Mucosa of descending colon (tissue), 3 donors: Measurements from ENCODE around the gene GAK. TPM values are rescaled to one million over a fixed set of nuclear protein-coding genes. Genes with fewer than 3 reads are reported as not detected.
"Not testable (repeated sequence)": the region's sequence is repeated elsewhere in the genome, so short reads cannot be mapped to it uniquely, and the experiment has no call there.

Experiments
- ATAC-seq: fragments of 200-7000 bp; cut with Tn5 transposase; one replicate; pipeline ENCODE4 v1.9.1; 2020; ENCODE audit warnings: mild to moderate bottlenecking, moderate library complexity
- DNase-seq, 3 donors: peaks; one replicate each; pipeline ENCODE4 v3.0.0-alpha.2; 2020
- H3K36me3 ChIP-seq: fragments of 200-600 bp; one replicate; pipeline ENCODE4 v1.8.0; 2021; ENCODE audit warnings: low read depth, mild to moderate bottlenecking
- H3K4me1 ChIP-seq: fragments of 200-600 bp; one replicate; pipeline ENCODE4 v1.8.0; 2021; ENCODE audit warnings: low read depth, mild to moderate bottlenecking
- H3K4me3 ChIP-seq: fragments of 200-600 bp; one replicate; pipeline ENCODE4 v1.8.0; 2021; ENCODE audit warnings: mild to moderate bottlenecking
- H3K9me3 ChIP-seq: fragments of 200-600 bp; one replicate; pipeline ENCODE4 v1.8.0; 2021; ENCODE audit warnings: mild to moderate bottlenecking
- intact Hi-C, 2 donors: fragments of 100-400 bp; cut with DNase I in 1 of 2; cut with micrococcal nuclease in 1 of 2; formaldehyde crosslinking; loops; one replicate each; pipeline versions ENCODE4 v1.11.0 to v1.11.1; 2022; cut with DNase I, micrococcal nuclease
- total RNA-seq, 3 donors: library from RNA; stranded (reverse); fragmentation: NEBNext Ultra II Directional in 2 of 3; extraction: Animal tissue kit (Norgen Biotek cat#: 25700) in 2 of 3; gene quantifications; one replicate each; pipeline versions ENCODE4 v1.2.1 to v1.2.4, GENCODE V29; 2021 to 2023
- TF ChIP-seq, protein P1 (sequence below): fragments of 200-600 bp; IDR thresholded peaks from one replicate; pipeline ENCODE4 v1.8.0; 2022; ENCODE audit warnings: antibody characterized with exemption, mild to moderate bottlenecking
- donor health status: DM: no; HTN: no; CAD: no; lungs with moderate emphysema.
- donor health status: DM: no; HTN: no; CAD: no.
- donor health status: DM: no; HTN: yes; CAD: no.

The GAK gene
- total RNA-seq, 3 donors from 2014 or later = 155 to 259 (median 244) TPM

GRCh38 chr4:926538-926937 lies 5.6 kb downstream of the GAK start:
- Histone ChIP-seq H3K9me3 (no peaks in the 10 kb centered on the region), H3K36me3 (no peaks in the 10 kb centered on the region), H3K4me1 (peaks cover 28% of the 10 kb centered on the region), H3K4me3 (no peak overlapping the region)
- TF ChIP-seq, protein P1, sequence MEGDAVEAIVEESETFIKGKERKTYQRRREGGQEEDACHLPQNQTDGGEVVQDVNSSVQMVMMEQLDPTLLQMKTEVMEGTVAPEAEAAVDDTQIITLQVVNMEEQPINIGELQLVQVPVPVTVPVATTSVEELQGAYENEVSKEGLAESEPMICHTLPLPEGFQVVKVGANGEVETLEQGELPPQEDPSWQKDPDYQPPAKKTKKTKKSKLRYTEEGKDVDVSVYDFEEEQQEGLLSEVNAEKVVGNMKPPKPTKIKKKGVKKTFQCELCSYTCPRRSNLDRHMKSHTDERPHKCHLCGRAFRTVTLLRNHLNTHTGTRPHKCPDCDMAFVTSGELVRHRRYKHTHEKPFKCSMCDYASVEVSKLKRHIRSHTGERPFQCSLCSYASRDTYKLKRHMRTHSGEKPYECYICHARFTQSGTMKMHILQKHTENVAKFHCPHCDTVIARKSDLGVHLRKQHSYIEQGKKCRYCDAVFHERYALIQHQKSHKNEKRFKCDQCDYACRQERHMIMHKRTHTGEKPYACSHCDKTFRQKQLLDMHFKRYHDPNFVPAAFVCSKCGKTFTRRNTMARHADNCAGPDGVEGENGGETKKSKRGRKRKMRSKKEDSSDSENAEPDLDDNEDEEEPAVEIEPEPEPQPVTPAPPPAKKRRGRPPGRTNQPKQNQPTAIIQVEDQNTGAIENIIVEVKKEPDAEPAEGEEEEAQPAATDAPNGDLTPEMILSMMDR = no peak
- ATAC-seq (no peak), DNase-seq (peak in 1 of 3 donors; percentile 69)
- intact Hi-C loops = no loop called here

DNA sequence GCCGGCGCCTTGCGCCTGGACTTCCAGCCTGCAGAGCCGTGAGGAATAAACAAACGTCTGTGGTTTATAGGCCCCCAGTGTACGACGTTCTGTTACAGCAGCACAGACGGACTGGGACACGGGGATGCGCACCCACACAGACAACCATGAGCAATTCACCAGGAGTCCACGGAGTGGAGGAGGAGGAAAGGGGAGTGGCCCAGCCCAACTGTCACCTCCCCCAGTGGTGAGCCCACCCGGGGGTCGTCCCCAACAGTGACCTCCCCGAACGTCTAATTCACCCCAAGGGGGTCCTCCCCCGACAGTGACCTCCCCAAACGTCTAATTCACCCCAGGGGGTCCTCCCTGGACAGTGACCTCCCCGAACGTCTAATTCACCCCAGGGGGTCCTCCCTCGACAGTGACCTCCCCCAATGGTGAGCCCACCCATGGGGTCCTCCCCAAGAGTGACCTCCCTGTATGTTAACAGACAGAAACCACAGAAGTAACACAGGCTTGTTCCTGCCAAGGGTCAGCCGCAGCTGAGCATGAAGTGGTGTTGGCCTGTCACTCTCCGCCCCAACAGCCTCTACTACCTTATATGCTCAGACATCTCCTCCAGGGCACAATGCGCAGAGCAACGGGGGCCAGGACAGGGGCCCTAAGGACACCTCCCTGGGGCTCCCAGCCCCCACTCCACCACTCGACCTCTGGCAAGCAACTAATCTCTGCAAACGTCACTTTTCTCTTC lies 6.2 kb downstream of the GAK start:
- no peak for ATAC-seq

DNA sequence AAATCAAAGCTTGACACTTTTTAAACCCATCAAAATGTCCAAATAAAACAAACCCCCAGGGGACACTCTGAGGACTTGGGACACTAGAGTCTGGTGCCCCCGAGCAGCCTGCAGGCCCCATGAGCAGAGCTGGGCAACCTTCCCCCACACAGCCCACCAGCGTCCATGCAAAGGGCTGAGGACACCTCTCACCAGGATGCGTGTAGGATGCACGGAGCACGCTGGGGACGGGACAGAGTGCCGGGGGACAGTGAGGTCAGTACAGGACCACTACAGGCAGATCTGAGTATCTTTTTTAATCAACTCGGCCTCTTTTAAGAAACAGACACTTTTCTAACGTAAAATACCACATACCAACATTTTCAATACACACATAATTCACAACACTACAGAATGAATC lies 6.9 kb downstream of the GAK start:
- no peak for DNase-seq
- Histone ChIP-seq H3K4me1 (peaks cover 18% of the 10 kb centered on the region), H3K4me3 (no peak overlapping the region), H3K9me3 (no peaks in the 10 kb centered on the region), H3K36me3 (no peaks in the 10 kb centered on the region)
- intact Hi-C loops = no loop called here
- no peak for ATAC-seq
- TF ChIP-seq, protein P1 = no peak

More for the DNA sequence above, 6.2 kb downstream of the GAK start:
- H3K36me3 ChIP-seq = no peaks in the 10 kb centered on the region
- H3K4me1 ChIP-seq = peaks cover 26% of the 10 kb centered on the region
- H3K4me3 ChIP-seq = no peak overlapping the region
- TF ChIP-seq, protein P1 = no peak
- no peak for DNase-seq
- no peaks in the 10 kb centered on the region for H3K9me3 ChIP-seq
- intact Hi-C loops = no loop called here

DNA sequence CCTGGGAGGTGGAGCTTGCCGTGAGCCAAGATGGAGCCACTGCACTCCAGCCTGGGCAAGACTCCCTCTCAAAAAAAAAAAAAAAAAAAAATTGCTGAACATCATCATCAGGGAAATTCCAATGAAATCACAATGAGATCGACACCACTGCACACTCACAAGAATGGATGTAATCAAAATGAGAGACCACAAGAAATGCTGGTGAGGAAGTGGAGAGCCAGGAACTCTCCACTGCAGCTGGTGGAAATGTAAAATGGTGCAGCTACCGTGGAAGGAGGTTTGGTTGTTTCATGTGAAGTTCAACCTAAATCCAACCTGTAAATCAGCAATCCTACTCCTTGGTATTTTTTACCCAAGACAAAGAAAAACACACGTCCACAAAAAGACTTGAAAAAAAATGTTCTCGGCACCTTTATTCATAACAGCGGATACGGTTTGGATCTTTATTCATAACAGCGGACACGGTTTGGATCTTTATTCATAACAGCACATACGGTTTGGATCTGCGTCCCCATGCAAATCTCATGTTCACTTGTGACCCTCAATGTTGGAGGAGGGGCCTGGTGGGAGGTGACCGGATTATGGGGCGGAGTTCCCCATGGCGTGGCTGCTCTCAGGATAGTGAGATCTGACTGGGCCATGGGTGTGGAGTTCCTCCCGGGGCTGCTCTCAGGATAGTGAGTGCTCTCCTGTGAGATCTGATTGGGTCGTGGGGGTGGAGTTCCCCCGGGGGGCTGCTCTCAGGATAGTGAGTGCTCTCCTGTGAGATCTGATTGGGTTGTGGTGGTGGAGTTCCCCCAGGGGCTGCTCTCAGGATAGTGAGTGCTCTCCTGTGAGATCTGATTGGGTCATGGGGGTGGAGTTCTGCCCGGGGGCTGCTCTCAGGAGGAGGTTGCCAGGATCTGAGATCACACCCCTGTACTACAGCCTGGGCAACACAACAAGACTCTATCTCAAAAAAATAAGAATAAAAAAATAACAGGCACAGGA lies 7.7 kb downstream of the GAK start:
- intact Hi-C loops = no loop called here
- Histone ChIP-seq H3K9me3 (no peaks in the 10 kb centered on the region), H3K36me3 (no peaks in the 10 kb centered on the region), H3K4me3 (no peak overlapping the region), H3K4me1 (peaks cover 14% of the 10 kb centered on the region)
- peak; percentile 35 for ATAC-seq
- peak in 1 of 3 donors; percentile 55 for DNase-seq
- TF ChIP-seq, protein P1 = no peak

DNA sequence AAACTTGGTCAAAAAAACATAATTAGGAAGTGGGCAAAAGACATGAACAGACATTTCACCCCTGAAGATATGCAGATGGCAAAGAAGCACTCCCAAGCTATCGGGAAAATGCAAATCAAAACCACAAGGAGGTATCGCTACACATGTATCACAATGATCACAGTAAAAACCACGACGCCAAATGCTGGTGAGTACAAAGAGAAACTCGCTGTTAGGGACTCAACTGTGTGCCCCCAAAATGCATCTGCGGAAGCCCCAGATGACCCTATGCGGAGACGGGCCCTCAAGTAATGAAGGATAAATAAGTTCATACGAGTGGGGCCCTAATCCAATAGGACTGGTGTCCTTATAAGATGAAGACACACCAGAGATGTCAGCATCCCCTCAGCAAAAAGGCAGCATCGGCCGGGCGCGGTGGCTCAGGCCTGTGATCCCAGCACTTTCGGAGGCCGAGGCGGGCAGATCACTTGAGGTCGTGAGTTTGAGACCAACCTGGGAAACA lies 10.2 kb downstream of the GAK start:
- Histone ChIP-seq H3K4me3 (no peak overlapping the region), H3K36me3 (no peaks in the 10 kb centered on the region), H3K4me1 (peaks cover 7% of the 10 kb centered on the region), H3K9me3 (no peaks in the 10 kb centered on the region)
- DNase-seq (peak in 2 of 3 donors; percentile 21 to 45), ATAC-seq (peak; percentile 22)
- intact Hi-C loops = no loop called here
- TF ChIP-seq, protein P1 = no peak

GRCh38 chr4:919004-919680 lies 13.0 kb downstream of the GAK start:
- H3K4me1 ChIP-seq, intact Hi-C loops, ATAC-seq, H3K9me3 ChIP-seq, H3K4me3 ChIP-seq, H3K36me3 ChIP-seq: not testable (repeated sequence)
- DNase-seq = peak in 1 of 3 donors; percentile 19

GRCh38 chr4:918591-918990 lies 13.5 kb downstream of the GAK start:
- ATAC-seq, DNase-seq, H3K36me3 ChIP-seq, H3K4me1 ChIP-seq, H3K9me3 ChIP-seq, intact Hi-C loops, H3K4me3 ChIP-seq: not testable (repeated sequence)
